Measurements from ENCODE around the gene EIF3M. TPM values are rescaled to one million over a fixed set of nuclear protein-coding genes. Genes with fewer than 3 reads are reported as not detected.
"Not testable (repeated sequence)": the region's sequence is repeated elsewhere in the genome, so short reads cannot be mapped to it uniquely, and the experiment has no call there.

EIF3M gene
- total RNA-seq, 1 experiment from 2014 or later: 873 TPM

DNA sequence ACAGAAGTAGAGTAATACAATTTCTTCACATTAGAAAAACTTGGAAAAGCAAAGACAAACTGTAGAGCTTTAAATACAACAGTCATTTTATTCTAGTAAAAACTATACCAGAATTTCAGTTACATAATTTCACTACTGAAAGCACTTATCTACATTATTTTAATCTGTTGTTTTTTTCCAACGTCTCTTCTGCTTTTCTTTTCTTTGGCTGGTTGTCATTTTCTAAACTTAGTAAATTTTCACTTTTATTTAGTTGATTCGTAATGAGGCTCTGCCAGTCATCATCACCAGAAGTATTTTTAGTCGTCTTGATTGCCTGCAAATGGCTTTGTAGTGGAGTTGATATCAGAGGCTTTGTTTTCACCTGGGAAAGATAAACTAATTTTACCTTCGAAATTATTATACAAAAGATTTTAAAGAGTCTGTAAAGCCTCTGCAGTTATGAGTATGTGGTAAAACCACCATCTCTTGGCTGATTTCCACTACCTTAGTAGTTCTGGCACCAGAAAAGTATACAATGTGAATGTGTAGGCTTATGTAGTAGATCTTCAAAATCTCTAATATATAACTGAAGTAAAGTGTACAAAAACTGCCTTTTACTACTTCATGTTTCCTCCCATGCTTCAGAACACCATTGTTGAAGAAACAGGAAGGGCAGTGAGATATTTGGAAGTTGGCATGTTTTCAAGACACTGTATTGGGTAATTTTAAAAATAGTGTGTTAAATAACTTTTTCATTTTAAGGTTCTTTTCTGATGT lies 19.2 kb downstream of the EIF3M start:
- H3K4me1 ChIP-seq (ENCODE audit: low read length): peaks cover 5% of the 10 kb centered on the region
- no peaks in the 10 kb centered on the region for H3K9me3 ChIP-seq (ENCODE audit: low read length)
- no peak overlapping the region for H3K27ac ChIP-seq (ENCODE audit: low read length)
- peaks cover 12% of the 10 kb centered on the region for H4K20me1 ChIP-seq (ENCODE audit: insufficient read depth, low read depth, low read length)
- no peak overlapping the region for H3K4me2 ChIP-seq (ENCODE audit: low read depth, low read length, poor library complexity, severe bottlenecking)
- H2AFZ ChIP-seq (ENCODE audit: low read length): no peak overlapping the region
- peaks cover 14% of the 10 kb centered on the region; the same call in 1 of the 2 replicates for H3K79me2 ChIP-seq (ENCODE audit: low read length)
- no peak overlapping the region for H3K9ac ChIP-seq (ENCODE audit: low read length)
- no peak for DNase-seq
- no peak overlapping the region for H3K4me3 ChIP-seq (ENCODE audit: low read length)
- H3K9me2 ChIP-seq (replicated peaks; ENCODE audit: insufficient read depth, low read length): no peaks in the 10 kb centered on the region
- H3K27me3 ChIP-seq (ENCODE audit: low read length): no peaks in the 10 kb centered on the region
- H3K36me3 ChIP-seq (ENCODE audit: insufficient read depth, low read length): peaks cover 71% of the 10 kb centered on the region

- H2AFZ ChIP-seq (ENCODE audit: low read length): no peak overlapping the region
- peaks cover 40% of the 10 kb centered on the region for H3K36me3 ChIP-seq (ENCODE audit: insufficient read depth, low read length)
- no peak overlapping the region for H3K4me2 ChIP-seq (ENCODE audit: low read depth, low read length, poor library complexity, severe bottlenecking)
Measured at GRCh38 chr11:32606220-32606619, 22.6 kb downstream of the EIF3M start.

GRCh38 chr11:32608826-32609225 lies 25.2 kb downstream of the EIF3M start:
- H3K36me3 ChIP-seq (ENCODE audit: insufficient read depth, low read length): peaks cover 14% of the 10 kb centered on the region

More at GRCh38 chr11:32606220-32606619, 22.6 kb downstream of the EIF3M start:
- H3K9me2 ChIP-seq (replicated peaks; ENCODE audit: insufficient read depth, low read length): no peaks in the 10 kb centered on the region
- H3K9ac ChIP-seq (ENCODE audit: low read length): no peak overlapping the region
- no peak for DNase-seq
- H3K9me3 ChIP-seq (ENCODE audit: low read length): no peaks in the 10 kb centered on the region
- no peaks in the 10 kb centered on the region for H3K27me3 ChIP-seq (ENCODE audit: low read length)
- 0 out of 2 replicates have a peak, but pooled peaks cover 4% of the 10 kb centered on the region for H3K79me2 ChIP-seq (ENCODE audit: low read length)
- no peak overlapping the region for H3K27ac ChIP-seq (ENCODE audit: low read length)
- H3K4me1 ChIP-seq (ENCODE audit: low read length): no peaks in the 10 kb centered on the region
- no peak overlapping the region for H3K4me3 ChIP-seq (ENCODE audit: low read length)
- H4K20me1 ChIP-seq (ENCODE audit: insufficient read depth, low read depth, low read length): no peaks in the 10 kb centered on the region

DNA sequence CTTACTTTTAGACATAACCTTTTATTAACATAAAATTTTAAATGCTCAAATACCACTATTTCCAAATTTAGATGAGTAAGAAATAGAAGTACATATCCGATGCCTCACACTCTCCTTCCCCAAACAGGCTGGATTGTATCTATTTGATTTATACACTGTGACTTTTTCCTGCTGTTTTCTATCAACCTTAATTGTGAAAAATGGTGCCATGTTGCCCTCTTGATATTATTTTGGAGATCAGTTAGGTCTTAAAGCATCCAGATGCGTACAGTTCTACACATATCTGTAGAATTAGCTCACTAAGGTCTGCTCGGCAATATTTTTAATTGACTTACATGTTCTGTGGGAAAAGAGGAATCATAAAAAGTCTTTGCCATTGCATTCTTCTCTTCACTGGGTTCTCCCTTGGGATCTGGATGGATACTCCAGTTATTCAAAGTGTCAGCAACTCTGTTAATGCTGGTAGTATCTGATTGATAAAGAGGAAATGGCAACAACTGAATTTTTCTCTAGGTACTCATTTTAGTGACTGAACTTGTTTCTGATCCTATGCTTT lies 27.2 kb downstream of the EIF3M start:
- Histone ChIP-seq H3K9me3 (ENCODE audit: low read length) (no peaks in the 10 kb centered on the region), H3K4me2 (ENCODE audit: low read depth, low read length, poor library complexity, severe bottlenecking) (no peak overlapping the region), H3K9ac (ENCODE audit: low read length) (no peak overlapping the region), H4K20me1 (ENCODE audit: insufficient read depth, low read depth, low read length) (no peaks in the 10 kb centered on the region), H3K36me3 (ENCODE audit: insufficient read depth, low read length) (no peaks in the 10 kb centered on the region), H2AFZ (ENCODE audit: low read length) (no peak overlapping the region), H3K79me2 (ENCODE audit: low read length) (no peaks in the 10 kb centered on the region), H3K4me3 (ENCODE audit: low read length) (no peak overlapping the region), H3K9me2 (replicated peaks; ENCODE audit: insufficient read depth, low read length) (no peaks in the 10 kb centered on the region), H3K4me1 (ENCODE audit: low read length) (no peaks in the 10 kb centered on the region), H3K27ac (ENCODE audit: low read length) (no peak overlapping the region), H3K27me3 (ENCODE audit: low read length) (no peaks in the 10 kb centered on the region)
- DNase-seq: no peak

More at GRCh38 chr11:32608826-32609225, 25.2 kb downstream of the EIF3M start:
- H3K9me3 ChIP-seq (ENCODE audit: low read length); H4K20me1 ChIP-seq (ENCODE audit: insufficient read depth, low read depth, low read length); H3K79me2 ChIP-seq (ENCODE audit: low read length); H2AFZ ChIP-seq (ENCODE audit: low read length); H3K9ac ChIP-seq (ENCODE audit: low read length); H3K27me3 ChIP-seq (ENCODE audit: low read length); H3K4me2 ChIP-seq (ENCODE audit: low read depth, low read length, poor library complexity, severe bottlenecking); H3K9me2 ChIP-seq (replicated peaks; ENCODE audit: insufficient read depth, low read length); H3K4me1 ChIP-seq (ENCODE audit: low read length); DNase-seq; H3K4me3 ChIP-seq (ENCODE audit: low read length); H3K27ac ChIP-seq (ENCODE audit: low read length): not testable (repeated sequence)

DNA sequence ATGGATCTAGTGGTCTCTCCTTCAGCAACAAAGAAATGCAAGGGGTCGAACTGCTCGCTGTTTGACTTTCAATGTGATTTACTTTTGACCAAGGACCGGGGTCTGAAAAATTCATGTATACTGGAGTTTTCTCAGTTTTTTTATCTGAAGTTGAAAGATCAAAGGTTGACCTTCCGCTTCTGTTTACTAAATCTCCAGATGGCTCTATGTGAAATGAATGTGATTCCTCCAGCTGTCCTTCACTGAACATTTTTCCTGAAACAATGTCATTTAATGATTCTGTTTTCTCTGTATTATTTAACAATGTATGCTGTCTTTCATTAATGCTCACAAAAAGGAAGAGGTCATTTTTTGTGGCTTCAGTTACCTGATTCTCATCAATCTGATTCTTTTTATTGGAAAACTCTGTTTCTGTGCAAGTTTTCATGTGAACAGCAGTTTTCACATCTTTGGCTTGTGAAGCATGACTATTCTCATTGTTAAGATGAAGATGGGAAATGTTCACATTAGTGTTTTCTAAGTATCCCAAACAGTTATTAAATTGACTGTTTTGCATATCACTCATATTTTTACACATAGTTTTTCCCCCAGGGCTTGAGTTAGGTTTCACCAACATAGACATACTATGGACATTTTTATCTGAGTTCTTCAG lies 30.0 kb downstream of the EIF3M start:
- Histone ChIP-seq H3K4me1 (ENCODE audit: low read length) (no peaks in the 10 kb centered on the region), H3K36me3 (ENCODE audit: insufficient read depth, low read length) (no peaks in the 10 kb centered on the region), H3K9ac (ENCODE audit: low read length) (no peak overlapping the region), H2AFZ (ENCODE audit: low read length) (no peak overlapping the region), H3K79me2 (ENCODE audit: low read length) (no peaks in the 10 kb centered on the region), H3K9me3 (ENCODE audit: low read length) (no peaks in the 10 kb centered on the region), H4K20me1 (ENCODE audit: insufficient read depth, low read depth, low read length) (no peaks in the 10 kb centered on the region), H3K27me3 (ENCODE audit: low read length) (no peaks in the 10 kb centered on the region), H3K27ac (ENCODE audit: low read length) (no peak overlapping the region), H3K4me2 (ENCODE audit: low read depth, low read length, poor library complexity, severe bottlenecking) (no peak overlapping the region), H3K9me2 (replicated peaks; ENCODE audit: insufficient read depth, low read length) (no peaks in the 10 kb centered on the region), H3K4me3 (ENCODE audit: low read length) (no peak overlapping the region)
- DNase-seq: no peak

DNA sequence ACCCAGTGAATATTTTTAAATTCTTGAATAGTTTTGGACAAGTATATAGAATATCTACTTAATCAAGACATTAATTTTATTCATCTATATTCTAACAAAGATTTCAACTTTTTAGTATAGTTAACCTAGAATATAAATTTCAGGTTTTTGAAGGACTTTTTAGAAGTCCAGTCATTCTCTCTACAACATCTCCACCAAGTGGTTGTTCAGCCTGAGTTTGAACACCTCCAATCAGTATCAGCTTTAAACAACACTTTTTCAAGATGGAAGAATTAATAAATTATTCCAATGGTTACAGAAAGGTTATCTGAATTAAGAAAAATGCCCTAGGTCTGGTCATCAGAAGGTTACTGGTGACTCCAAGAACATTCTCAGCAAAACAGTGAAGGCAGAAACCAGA lies 31.8 kb downstream of the EIF3M start:
- no peaks in the 10 kb centered on the region for H4K20me1 ChIP-seq (ENCODE audit: insufficient read depth, low read depth, low read length)
- no peaks in the 10 kb centered on the region for H3K27me3 ChIP-seq (ENCODE audit: low read length)
- H3K27ac ChIP-seq (ENCODE audit: low read length): no peak overlapping the region
- H3K9me2 ChIP-seq (replicated peaks; ENCODE audit: insufficient read depth, low read length): no peaks in the 10 kb centered on the region
- no peaks in the 10 kb centered on the region for H3K9me3 ChIP-seq (ENCODE audit: low read length)
- H3K4me3 ChIP-seq (ENCODE audit: low read length): no peak overlapping the region
- H3K79me2 ChIP-seq (ENCODE audit: low read length): no peaks in the 10 kb centered on the region
- H3K36me3 ChIP-seq (ENCODE audit: insufficient read depth, low read length): no peaks in the 10 kb centered on the region
- H3K9ac ChIP-seq (ENCODE audit: low read length): no peak overlapping the region
- H2AFZ ChIP-seq (ENCODE audit: low read length): no peak overlapping the region
- no peaks in the 10 kb centered on the region for H3K4me1 ChIP-seq (ENCODE audit: low read length)
- DNase-seq: no peak
- H3K4me2 ChIP-seq (ENCODE audit: low read depth, low read length, poor library complexity, severe bottlenecking): no peak overlapping the region

DNA sequence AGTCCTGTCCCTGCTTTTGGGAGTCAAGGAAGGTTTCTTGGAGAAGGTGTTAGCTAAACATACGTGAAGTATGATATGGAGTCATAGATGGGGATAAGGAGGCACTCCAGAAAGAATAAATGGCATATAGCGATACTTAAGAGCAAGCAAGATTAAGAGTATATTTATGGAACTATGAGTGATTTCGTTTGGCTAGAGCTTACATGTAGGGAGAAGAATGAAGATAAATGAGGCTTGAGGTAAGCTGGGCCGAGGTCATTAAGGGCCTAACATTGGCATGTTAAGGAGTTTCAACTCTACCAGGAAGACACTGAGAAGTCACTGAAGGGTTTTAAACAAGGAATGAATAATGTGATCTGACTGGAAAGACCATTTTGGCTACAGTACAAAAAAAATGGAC lies 33.3 kb downstream of the EIF3M start:
- Histone ChIP-seq H3K36me3 (ENCODE audit: insufficient read depth, low read length) (no peaks in the 10 kb centered on the region), H3K4me2 (ENCODE audit: low read depth, low read length, poor library complexity, severe bottlenecking) (no peak overlapping the region), H3K27ac (ENCODE audit: low read length) (no peak overlapping the region), H3K9ac (ENCODE audit: low read length) (no peak overlapping the region), H3K4me3 (ENCODE audit: low read length) (no peak overlapping the region), H2AFZ (ENCODE audit: low read length) (no peak overlapping the region), H3K4me1 (ENCODE audit: low read length) (peaks cover 5% of the 10 kb centered on the region), H3K9me3 (ENCODE audit: low read length) (no peaks in the 10 kb centered on the region), H4K20me1 (ENCODE audit: insufficient read depth, low read depth, low read length) (no peaks in the 10 kb centered on the region), H3K9me2 (replicated peaks; ENCODE audit: insufficient read depth, low read length) (no peaks in the 10 kb centered on the region), H3K79me2 (ENCODE audit: low read length) (no peaks in the 10 kb centered on the region), H3K27me3 (ENCODE audit: low read length) (no peaks in the 10 kb centered on the region)
- DNase-seq: no peak

DNA sequence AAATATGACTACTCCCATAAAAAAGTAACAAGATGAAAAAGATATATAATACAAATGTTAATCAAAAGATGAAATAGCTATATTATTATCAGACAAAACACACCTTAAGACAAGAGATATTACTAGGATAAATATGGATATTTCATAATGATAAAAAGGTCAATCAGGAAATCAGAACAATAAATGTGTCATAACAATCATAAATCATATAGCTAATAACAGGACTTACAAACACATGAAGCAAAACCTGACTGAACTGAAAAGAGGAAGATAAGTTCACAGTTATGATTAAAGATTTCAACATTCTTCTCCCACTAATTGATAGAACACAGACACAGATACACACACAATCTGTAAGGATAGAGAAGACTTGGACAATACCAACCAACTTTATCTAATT lies 47.2 kb downstream of the EIF3M start:
- DNase-seq: no peak
- Histone ChIP-seq H3K9me3 (ENCODE audit: low read length) (no peaks in the 10 kb centered on the region), H3K27me3 (ENCODE audit: low read length) (no peaks in the 10 kb centered on the region), H3K36me3 (ENCODE audit: insufficient read depth, low read length) (no peaks in the 10 kb centered on the region), H3K9me2 (replicated peaks; ENCODE audit: insufficient read depth, low read length) (no peaks in the 10 kb centered on the region), H4K20me1 (ENCODE audit: insufficient read depth, low read depth, low read length) (no peaks in the 10 kb centered on the region), H3K4me1 (ENCODE audit: low read length) (no peaks in the 10 kb centered on the region), H3K4me2 (ENCODE audit: low read depth, low read length, poor library complexity, severe bottlenecking) (no peak overlapping the region), H3K79me2 (ENCODE audit: low read length) (no peaks in the 10 kb centered on the region), H2AFZ (ENCODE audit: low read length) (no peak overlapping the region), H3K4me3 (ENCODE audit: low read length) (no peak overlapping the region), H3K27ac (ENCODE audit: low read length) (no peak overlapping the region), H3K9ac (ENCODE audit: low read length) (no peak overlapping the region)

Data from Karpas-422 (cell line).